Ovary (tissue), 3 donors: ENCODE measurements around the gene MAP2K2.

Experiments used
- CTCF ChIP-seq, 3 donors: fragments of 450-650 bp in 2 of 3; fragments of 200-600 bp in 1 of 3; IDR thresholded peaks; one replicate each; pipeline versions ENCODE4 v1.5.1 to v1.8.0; 2016 to 2022; ENCODE audit warnings: antibody characterized with exemption in 3 of 3, mild to moderate bottlenecking in 1 of 3
- EP300 ChIP-seq: sonication (generic); formaldehyde crosslinking; IDR thresholded peaks from one replicate; pipeline ENCODE4 v1.6.1; 2017; ENCODE audit warnings: antibody characterized with exemption
- POLR2A ChIP-seq: fragments of 450-650 bp; IDR thresholded peaks from one replicate; pipeline ENCODE4 v1.6.1; 2017; ENCODE audit warnings: antibody characterized with exemption, mild to moderate bottlenecking, moderate library complexity
- donor health status: DM: no; HTN: no; CAD: no.

GRCh38 chr19:4114181-4114580 lies 9.7 kb downstream of the MAP2K2 start:
- TF ChIP-seq CTCF (IDR thresholded peaks at IDR 0.05) (no peak), POLR2A (no peak), EP300 (no peak)
